Adrenal gland (tissue), 12 donors: ENCODE measurements around the gene MYLK3. TPM values are rescaled to one million over a fixed set of nuclear protein-coding genes. Genes with fewer than 3 reads are reported as not detected.

Experiments
- DNase-seq, 7 donors: peaks; one replicate each; pipeline ENCODE4 v3.0.0-alpha.2; 2019 to 2020
- H3K27ac ChIP-seq, 5 donors: fragments of 200-600 bp; sonication (generic) in 4 of 5; 1 replicate in 3 of 5; 2 replicates in 2 of 5; pipeline versions ENCODE4 v1.5.1 to v1.8.0; 2016 to 2020; ENCODE audit warnings: mild to moderate bottlenecking in 1 of 5
- H3K27me3 ChIP-seq: fragments of 200-600 bp; 2 replicates; pipeline ENCODE4 v1.8.0; 2021
- H3K36me3 ChIP-seq, 2 donors: fragments of 200-600 bp; replicated peaks in 1 of 2; 1 replicate in 1 of 2; 2 replicates in 1 of 2; pipeline versions ENCODE4 v1.5.1 to v1.8.0; 2018 to 2022
- H3K4me1 ChIP-seq, 2 donors: fragments of 200-600 bp; replicated peaks in 1 of 2; 1 replicate in 1 of 2; 2 replicates in 1 of 2; pipeline versions ENCODE4 v1.5.1 to v1.8.0; 2018 to 2021
- H3K4me3 ChIP-seq, 4 donors: fragments of 200-600 bp; sonication (generic) in 3 of 4; one replicate each; pipeline ENCODE4 v1.5.1; 2016 to 2018
- H3K9me3 ChIP-seq, 3 donors: fragments of 200-600 bp; sonication (generic) in 1 of 3; replicated peaks in 1 of 3; 1 replicate in 2 of 3; 2 replicates in 1 of 3; pipeline versions ENCODE4 v1.5.1 to v1.8.0; 2016 to 2021
- POLR2A ChIP-seq, 2 donors: fragments of 450-650 bp; IDR thresholded peaks; one replicate each; pipeline ENCODE4 v1.6.1; 2017; ENCODE audit warnings: antibody characterized with exemption in 2 of 2, mild to moderate bottlenecking in 2 of 2, moderate library complexity in 1 of 2
- WGBS, 4 donors: extraction: QIAGEN DNeasy Blood & Tissue Kit in 2 of 4; methylation state at CpG; one replicate each; pipeline versions ENCODE4 v1.1.5 to v1.1.7; 2013 to 2017; 5-methylcytosine and 5-hydroxymethylcytosine counted together
- intact Hi-C, 2 donors: fragments of 100-400 bp; cut with DNase I; formaldehyde crosslinking; loops; one replicate each; pipeline versions ENCODE4 v1.14.1 to v1.15.0; 2022 to 2023
- polyA plus RNA-seq, 3 donors: library from polyadenylated mRNA; stranded (reverse); fragments of 200-250 nt in 2 of 3; fragments of 350-450 nt in 1 of 3; fragmentation: Illumina TruSeq in 1 of 3; extraction: RNeasy Lipid Tissue Mini Kit (QIAGEN cat#74804) in 1 of 3; gene quantifications; one replicate each; pipeline ENCODE4 v1.2.3, GENCODE V29; 2013 to 2014
- total RNA-seq, 9 donors: library from RNA; depleted of rRNA in 4 of 9; stranded (reverse); fragments of >200 nt in 4 of 9; fragments of 120-200 nt in 1 of 9; fragmentation: NEBNext Ultra II Directional in 1 of 9; extraction: Animal tissue kit (Norgen Biotek cat#: 25700) in 1 of 9; gene quantifications; one replicate each; pipeline versions ENCODE4 v1.1.0 to v1.2.4, GENCODE V29; 2013 to 2023
- TF ChIP-seq, protein P1 (sequence below), 6 experiments: fragments of 450-650 bp in 4 of 6; fragments of 200-600 bp in 2 of 6; sonication (generic) in 1 of 6; IDR thresholded peaks; 1 replicate in 5 of 6; 2 replicates in 1 of 6; pipeline versions ENCODE4 v1.5.1 to v1.8.0; 2016 to 2021; ENCODE audit warnings: antibody characterized with exemption in 6 of 6, mild to moderate bottlenecking in 2 of 6, moderate library complexity in 1 of 6
- donor health status: healthy with polysubstance abuse.
- donor health status: Bipolar disorder and iron deficiency.
- donor health status: DM: yes; HTN: yes; CAD: no.
- donor health status: DM: no; HTN: no; CAD: no.
- donor health status: DM: no; HTN: no; CAD: no.
- donor health status: DM: yes; HTN: yes; CAD: no.

Gene MYLK3
- total and polyA plus RNA-seq, 12 donors, result 0.10 to 3.9 (median 0.68) TPM

DNA sequence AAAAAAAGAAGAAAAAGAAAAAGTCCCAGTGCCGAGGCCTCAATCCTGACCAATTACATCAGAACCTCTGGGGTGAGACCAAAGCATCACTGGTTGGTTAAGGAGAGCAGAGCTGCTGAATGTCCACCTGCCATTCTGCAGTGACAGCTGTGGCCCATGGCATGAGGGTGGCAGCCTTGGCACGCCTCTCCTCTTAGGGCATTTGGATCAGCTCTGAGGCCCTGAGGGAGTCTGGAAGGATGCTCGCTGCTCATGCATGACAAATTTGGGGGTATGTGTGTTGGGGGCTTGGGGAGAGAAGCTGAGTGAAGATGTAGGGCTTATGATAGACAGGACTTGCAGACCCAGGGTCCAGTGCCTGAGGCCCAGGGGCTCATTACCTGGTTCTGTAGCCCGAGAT, 26.3 kb downstream of the MYLK3 start:
- intact Hi-C loops, result no loop called here
- H3K4me3 ChIP-seq, result no peak overlapping the region
- no peaks in the 10 kb centered on the region for H3K4me1 ChIP-seq
- peaks cover 0 to 7% (median 0%) of the 10 kb centered on the region in 3 donors for H3K9me3 ChIP-seq
- no peak for DNase-seq
- no peak overlapping the region for H3K27ac ChIP-seq
- no peaks in the 10 kb centered on the region for H3K36me3 ChIP-seq
- no peaks in the 10 kb centered on the region for H3K27me3 ChIP-seq
- TF ChIP-seq POLR2A (IDR thresholded peaks at IDR 0.05), result no peak
- TF ChIP-seq, protein P1, sequence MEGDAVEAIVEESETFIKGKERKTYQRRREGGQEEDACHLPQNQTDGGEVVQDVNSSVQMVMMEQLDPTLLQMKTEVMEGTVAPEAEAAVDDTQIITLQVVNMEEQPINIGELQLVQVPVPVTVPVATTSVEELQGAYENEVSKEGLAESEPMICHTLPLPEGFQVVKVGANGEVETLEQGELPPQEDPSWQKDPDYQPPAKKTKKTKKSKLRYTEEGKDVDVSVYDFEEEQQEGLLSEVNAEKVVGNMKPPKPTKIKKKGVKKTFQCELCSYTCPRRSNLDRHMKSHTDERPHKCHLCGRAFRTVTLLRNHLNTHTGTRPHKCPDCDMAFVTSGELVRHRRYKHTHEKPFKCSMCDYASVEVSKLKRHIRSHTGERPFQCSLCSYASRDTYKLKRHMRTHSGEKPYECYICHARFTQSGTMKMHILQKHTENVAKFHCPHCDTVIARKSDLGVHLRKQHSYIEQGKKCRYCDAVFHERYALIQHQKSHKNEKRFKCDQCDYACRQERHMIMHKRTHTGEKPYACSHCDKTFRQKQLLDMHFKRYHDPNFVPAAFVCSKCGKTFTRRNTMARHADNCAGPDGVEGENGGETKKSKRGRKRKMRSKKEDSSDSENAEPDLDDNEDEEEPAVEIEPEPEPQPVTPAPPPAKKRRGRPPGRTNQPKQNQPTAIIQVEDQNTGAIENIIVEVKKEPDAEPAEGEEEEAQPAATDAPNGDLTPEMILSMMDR (IDR thresholded peaks at IDR 0.05), result no peak
- WGBS, 4 donors, result 72 to 92% (median 86%) methylated on average over 3 to 4 of the region's 4 CpGs

DNA sequence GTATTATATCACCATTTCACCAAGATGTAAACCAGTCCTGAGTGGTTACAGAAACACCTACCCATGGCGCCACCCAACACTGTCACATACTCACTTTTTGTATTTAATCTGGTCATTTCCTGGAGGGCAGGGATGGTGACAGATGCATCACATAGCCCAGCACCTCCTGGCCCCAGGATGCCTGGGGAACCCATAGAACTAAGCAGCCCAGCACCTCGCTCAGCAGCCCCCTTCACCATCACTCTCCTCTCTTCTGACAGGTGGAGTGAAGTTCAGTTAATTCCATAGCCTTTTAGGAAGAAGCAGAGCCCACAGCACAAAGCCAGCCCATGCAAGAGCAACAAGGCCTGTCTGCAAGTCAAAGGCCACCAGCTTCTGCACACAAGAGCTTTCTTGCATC, 27.5 kb downstream of the MYLK3 start:
- no peak for DNase-seq
- Histone ChIP-seq H3K4me3 (no peak overlapping the region), H3K4me1 (no peaks in the 10 kb centered on the region), H3K9me3 (peaks cover 0 to 7% (median 0%) of the 10 kb centered on the region in 3 donors), H3K27ac (no peak overlapping the region), H3K27me3 (no peaks in the 10 kb centered on the region), H3K36me3 (no peaks in the 10 kb centered on the region)
- 86 to 100% (median 94%) methylated on average over 2 of the region's 2 CpGs for WGBS, 4 donors
- TF ChIP-seq, protein P1 (IDR thresholded peaks at IDR 0.05), result no peak
- TF ChIP-seq POLR2A (IDR thresholded peaks at IDR 0.05), result no peak
- intact Hi-C loops, result no loop called here

DNA sequence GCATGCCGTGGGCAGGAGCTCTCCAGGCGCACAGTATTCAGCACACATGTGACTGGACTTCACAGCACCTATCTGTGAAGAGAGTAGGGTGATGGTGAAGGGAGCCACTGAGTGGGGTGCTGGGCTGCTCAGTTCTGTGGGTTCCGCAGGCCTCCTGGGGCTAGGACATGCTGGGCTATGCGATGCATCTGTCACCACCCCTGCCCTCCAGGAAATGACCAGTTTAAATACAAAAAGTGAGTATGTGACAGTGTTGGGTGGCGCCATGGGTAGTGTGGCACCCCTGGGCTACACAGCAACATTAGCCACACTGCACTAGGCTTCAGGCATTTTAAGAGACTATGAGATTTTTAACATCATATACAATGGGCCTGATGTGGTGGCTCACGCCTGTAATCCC, 28.6 kb downstream of the MYLK3 start:
- Histone ChIP-seq H3K9me3 (no peaks in the 10 kb centered on the region), H3K27ac (no peak overlapping the region), H3K4me1 (no peaks in the 10 kb centered on the region), H3K36me3 (no peaks in the 10 kb centered on the region), H3K4me3 (no peak overlapping the region), H3K27me3 (no peaks in the 10 kb centered on the region)
- TF ChIP-seq, protein P1 (IDR thresholded peaks at IDR 0.05), result no peak
- no peak for TF ChIP-seq POLR2A (IDR thresholded peaks at IDR 0.05)
- WGBS, 4 donors, result 84 to 97% (median 92%) methylated on average over 4 to 6 of the region's 6 CpGs
- intact Hi-C loops, result no loop called here
- no peak for DNase-seq

DNA sequence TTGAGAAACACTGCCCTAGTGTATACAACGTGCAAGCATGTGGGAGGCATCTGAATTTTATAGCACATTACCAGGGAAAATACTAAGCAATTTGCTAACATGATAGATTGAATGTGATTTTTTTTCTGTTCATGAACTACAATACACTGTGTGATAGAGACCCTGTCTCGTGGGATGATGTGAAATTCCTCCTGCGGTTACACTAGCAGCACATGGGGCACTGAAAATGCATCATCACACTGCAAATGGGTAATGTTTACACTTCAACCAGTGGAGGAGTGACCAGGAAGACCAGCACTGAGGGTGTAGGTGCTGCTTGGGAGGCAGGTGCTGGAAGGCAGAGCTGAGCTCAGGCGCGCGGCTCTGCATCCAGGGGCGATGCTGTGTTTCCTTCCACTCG, 29.9 kb downstream of the MYLK3 start:
- H3K9me3 ChIP-seq, result no peaks in the 10 kb centered on the region
- no peak for TF ChIP-seq POLR2A (IDR thresholded peaks at IDR 0.05)
- TF ChIP-seq, protein P1 (IDR thresholded peaks at IDR 0.05), result no peak
- H3K36me3 ChIP-seq, result no peaks in the 10 kb centered on the region
- H3K4me1 ChIP-seq, result no peaks in the 10 kb centered on the region
- 84 to 93% (median 89%) methylated on average over 8 of the region's 8 CpGs for WGBS, 4 donors
- no peak for DNase-seq
- intact Hi-C loops, result no loop called here
- no peak overlapping the region for H3K27ac ChIP-seq
- H3K4me3 ChIP-seq, result no peak overlapping the region
- H3K27me3 ChIP-seq, result no peaks in the 10 kb centered on the region
